GM12864 (cell line): Measurements from ENCODE around the gene DDC.
"Not testable (repeated sequence)": the region's sequence is repeated elsewhere in the genome, so short reads cannot be mapped to it uniquely, and the experiment has no call there.

Experiments
- DNase-seq: peaks from one replicate; pipeline ENCODE4 v3.0.0-alpha.2; 2011; ENCODE audit warnings: low read depth
- H3K4me3 ChIP-seq: 2 replicates; pipeline ENCODE4 v1.5.1; 2011; ENCODE audit warnings: mild to moderate bottlenecking, low read depth, low read length, control low read depth
- CTCF ChIP-seq: IDR thresholded peaks from 2 replicates; pipeline ENCODE4 v1.5.1; 2011; ENCODE audit warnings: low read depth, mild to moderate bottlenecking, moderate library complexity, low read length, control low read depth, inconsistent platforms; ENCODE audit errors: missing control alignments

The DDC gene

GRCh38 chr7:50580057-50580456 lies 14.9 kb upstream of the DDC start:
- H3K4me3 ChIP-seq: no peak overlapping the region
- DNase-seq: no peak
- TF ChIP-seq CTCF: no peak

DNA sequence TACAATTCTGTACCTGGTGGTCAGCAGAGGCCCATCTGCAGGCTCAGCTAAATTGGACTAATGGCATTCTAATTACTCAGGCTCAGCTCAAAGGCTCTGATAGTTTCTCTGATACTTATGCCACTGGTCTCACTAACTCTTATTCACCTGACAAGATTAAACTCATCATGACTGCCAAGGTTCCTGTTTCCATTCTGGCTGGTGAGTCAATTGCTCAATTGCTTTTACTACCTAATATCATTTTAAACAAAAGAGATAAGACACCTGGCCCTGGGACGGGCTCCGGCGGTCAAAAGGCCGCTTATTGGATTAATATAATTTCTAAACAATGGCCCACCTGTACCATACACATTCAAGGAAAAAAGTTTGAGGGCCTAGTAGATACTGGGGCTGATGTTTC lies 12.9 kb upstream of the DDC start:
- H3K4me3 ChIP-seq, DNase-seq: not testable (repeated sequence)

DNA sequence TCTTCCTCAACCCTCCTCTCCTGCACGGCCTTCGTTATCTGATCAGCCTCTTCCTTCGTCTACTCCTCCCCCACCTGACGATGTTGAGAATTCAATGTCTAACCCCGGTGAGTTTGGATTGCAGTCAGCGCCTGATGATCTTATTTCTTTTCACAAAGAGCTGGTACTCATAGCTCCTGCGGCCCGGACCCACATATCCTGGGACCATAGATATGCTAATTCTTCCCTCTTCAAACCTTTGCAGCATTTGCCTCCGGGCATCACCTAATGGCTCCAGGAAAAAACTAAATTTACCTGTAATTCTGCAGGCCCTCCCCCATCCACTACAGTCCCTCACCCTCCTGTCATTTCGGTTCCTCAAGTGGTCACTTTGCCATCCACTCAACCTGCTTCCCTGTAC lies 12.4 kb upstream of the DDC start:
- TF ChIP-seq CTCF: no peak
- no peak for DNase-seq
- H3K4me3 ChIP-seq: no peak overlapping the region

DNA sequence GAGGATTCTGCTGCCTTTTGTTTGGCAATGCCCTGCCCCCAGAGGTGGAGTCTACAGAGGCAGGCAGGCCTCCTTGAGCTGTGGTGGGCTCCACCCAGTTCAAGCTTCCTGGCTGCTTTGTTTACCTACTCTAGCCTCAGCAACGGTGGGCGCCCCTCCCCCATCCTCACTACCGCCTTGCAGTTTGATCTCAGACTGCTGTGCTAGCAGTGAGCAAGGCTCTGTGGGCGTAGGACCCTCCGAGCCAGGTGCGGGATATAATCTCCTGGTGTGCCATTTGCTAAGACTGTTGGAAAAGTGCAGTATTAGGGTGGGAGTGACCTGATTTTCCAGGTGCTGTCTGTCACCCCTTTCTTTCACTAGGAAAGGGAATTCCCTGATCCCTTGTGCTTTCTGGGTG lies 11.2 kb upstream of the DDC start:
- H3K4me3 ChIP-seq, DNase-seq: not testable (repeated sequence)

GRCh38 chr7:50567715-50568261 lies 2.6 kb upstream of the DDC start:
- no peak for TF ChIP-seq CTCF
- no peak for DNase-seq
- no peak overlapping the region for H3K4me3 ChIP-seq

GRCh38 chr7:50565977-50566376 lies 772 bp upstream of the DDC start:
- no peak for DNase-seq
- no peak overlapping the region for H3K4me3 ChIP-seq
- no peak for TF ChIP-seq CTCF

DNA sequence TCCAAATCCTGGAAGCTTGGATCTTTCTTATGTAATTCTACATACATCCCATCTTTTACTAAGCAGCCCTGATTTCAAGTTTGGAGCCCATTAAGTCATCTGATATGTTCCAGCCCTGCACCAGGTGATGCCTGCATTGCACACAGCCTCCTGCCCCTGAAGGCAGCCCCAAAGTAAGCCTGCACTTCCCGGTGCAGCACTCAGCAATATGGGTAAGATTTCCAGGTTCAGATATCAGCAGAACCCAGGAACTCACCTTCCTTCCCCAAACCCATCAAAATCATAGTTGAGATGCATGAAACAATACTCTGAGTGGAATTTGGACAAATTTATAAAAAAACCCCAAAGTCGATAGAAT lies 333 bp upstream of the DDC start:
- DNase-seq: no peak
- TF ChIP-seq CTCF: no peak
- no peak overlapping the region for H3K4me3 ChIP-seq

- no peak for DNase-seq
- TF ChIP-seq CTCF: no peak
- H3K4me3 ChIP-seq: no peak overlapping the region
These were observed 1.0 kb downstream of the DDC start for GRCh38 chr7:50564171-50564570.
